ENCODE measurements around the gene ZNF648.

ZNF648 gene

DNA sequence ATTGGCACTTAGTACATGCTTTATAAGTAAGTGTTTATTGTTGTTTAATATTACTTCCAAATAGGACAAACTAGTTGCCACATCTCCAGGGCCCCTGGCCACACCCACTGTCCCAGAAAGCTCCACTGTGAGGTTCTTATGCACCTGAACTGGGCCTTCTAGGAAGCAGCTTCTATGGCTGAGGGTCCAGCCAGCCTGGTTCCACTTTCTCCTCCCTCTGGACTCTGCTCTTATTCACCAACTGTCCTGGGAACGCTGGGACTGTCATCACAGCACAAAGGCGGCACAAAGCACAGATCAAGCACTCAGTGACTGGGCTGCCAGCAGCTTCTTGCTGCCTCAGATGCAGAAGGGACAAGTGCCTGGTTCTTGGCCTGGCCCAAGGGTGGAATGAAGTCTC, 29.6 kb upstream of the ZNF648 start:
- no peak for TF ChIP-seq PKNOX1 (IDR thresholded peaks at IDR 0.05)
- no peak for TF ChIP-seq LEF1 (IDR thresholded peaks at IDR 0.05; ENCODE audit: borderline replicate concordance)
- no peak for TF ChIP-seq FOXA1 (IDR thresholded peaks at IDR 0.05)
- no peak for TF ChIP-seq ZNF384 (IDR thresholded peaks at IDR 0.05)
- TF ChIP-seq L3MBTL2 (conservative IDR thresholded peaks at IDR 0.05) = no peak
- no peak for TF ChIP-seq ELF4 (IDR thresholded peaks at IDR 0.05)
- TF ChIP-seq SUZ12 (IDR thresholded peaks at IDR 0.05) = no peak
- no peak for TF ChIP-seq HDGF (IDR thresholded peaks at IDR 0.05; ENCODE audit: borderline replicate concordance)
- TF ChIP-seq FOXK2 (IDR thresholded peaks at IDR 0.05) = no peak
- TF ChIP-seq BHLHE40 (IDR thresholded peaks at IDR 0.05; ENCODE audit: borderline replicate concordance) = no peak
- TF ChIP-seq FOXM1 (IDR thresholded peaks at IDR 0.05; ENCODE audit: borderline replicate concordance) = no peak
- no peak for TF ChIP-seq SP1 (IDR thresholded peaks at IDR 0.05)
- no peak for TF ChIP-seq NFRKB (IDR thresholded peaks at IDR 0.05)
- no peak for TF ChIP-seq ARNT (IDR thresholded peaks at IDR 0.05)
- no peak for TF ChIP-seq CTBP1 (IDR thresholded peaks at IDR 0.05; ENCODE audit: borderline replicate concordance)
- TF ChIP-seq TARDBP (IDR thresholded peaks at IDR 0.05) = no peak
- POLR2A ChIA-PET = no interaction called here
- no peak for DNase-seq (ENCODE audit: extremely low spot score)
- CTCF ChIA-PET = interaction anchor here (0.6 kb wide), 1 partner anchor 605 kb away, joined by 7 read pairs; no protein-coding TSS in a partner anchor

DNA sequence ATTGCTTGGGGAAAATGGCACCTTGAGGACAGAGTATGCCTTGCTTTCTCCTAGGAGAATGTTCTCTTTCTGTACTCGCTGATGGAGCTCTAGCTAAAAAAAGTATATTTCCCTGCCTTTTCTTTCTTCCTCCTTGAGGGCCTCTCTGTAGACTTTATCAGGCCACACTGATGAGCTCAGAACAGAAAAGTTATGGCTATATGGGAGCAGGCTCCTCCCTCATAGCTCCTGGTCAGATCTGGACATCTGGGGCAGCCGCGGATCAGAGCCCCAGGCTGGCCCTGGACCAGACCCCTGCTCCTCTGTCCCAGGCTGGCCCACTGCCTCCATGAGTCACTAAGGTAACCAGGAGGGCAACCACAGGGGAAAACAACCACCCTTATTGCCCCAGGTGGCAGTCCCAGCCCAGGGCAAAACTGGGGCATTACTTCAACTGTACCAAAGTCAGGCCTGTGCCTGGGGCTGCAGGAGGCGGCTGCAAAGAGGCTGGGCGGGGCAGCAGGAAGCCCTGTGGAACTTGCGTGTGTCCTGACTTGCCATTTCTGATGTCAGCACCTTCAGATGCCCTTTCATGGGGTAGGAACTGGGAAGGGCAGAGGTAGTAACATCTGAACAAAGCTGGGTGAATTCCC, 26.3 kb upstream of the ZNF648 start:
- POLR2A ChIA-PET = no interaction called here
- DNase-seq (ENCODE audit: extremely low spot score) = no peak
- TF ChIP-seq L3MBTL2 (conservative IDR thresholded peaks at IDR 0.05) (no peak), FOXA1 (IDR thresholded peaks at IDR 0.05) (no peak)
- CTCF ChIA-PET = interaction anchor here (0.7 kb wide), 1 partner anchor 308 kb away, joined by 3 read pairs; no protein-coding TSS in a partner anchor

DNA sequence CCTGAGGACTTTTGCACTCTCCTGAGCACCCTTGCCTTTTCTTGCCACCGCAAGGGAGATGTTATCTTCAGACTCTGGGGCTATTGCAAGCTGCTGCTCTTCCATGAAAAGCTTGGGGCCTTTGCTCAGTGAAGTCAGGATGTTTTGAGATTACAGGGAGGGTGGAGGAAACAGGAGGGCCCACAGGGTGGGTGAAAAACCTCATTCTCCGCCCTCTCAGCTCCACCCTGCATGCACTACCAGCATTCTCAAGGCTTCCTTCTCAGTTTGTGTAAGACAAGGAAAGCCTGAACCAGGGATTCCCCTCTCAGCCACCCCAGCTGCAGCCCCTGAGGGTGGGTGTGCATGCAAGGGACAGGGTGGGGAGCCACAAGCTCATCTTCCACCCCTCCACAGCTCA, 25.8 kb upstream of the ZNF648 start:
- TF ChIP-seq L3MBTL2 (conservative IDR thresholded peaks at IDR 0.05) (no peak), NFRKB (IDR thresholded peaks at IDR 0.05) (no peak), BHLHE40 (IDR thresholded peaks at IDR 0.05; ENCODE audit: borderline replicate concordance) (no peak), HDGF (IDR thresholded peaks at IDR 0.05; ENCODE audit: borderline replicate concordance) (no peak), CTBP1 (IDR thresholded peaks at IDR 0.05; ENCODE audit: borderline replicate concordance) (no peak), SP1 (IDR thresholded peaks at IDR 0.05) (no peak), LEF1 (IDR thresholded peaks at IDR 0.05; ENCODE audit: borderline replicate concordance) (no peak), FOXM1 (IDR thresholded peaks at IDR 0.05; ENCODE audit: borderline replicate concordance) (no peak), ARNT (IDR thresholded peaks at IDR 0.05) (no peak), SUZ12 (IDR thresholded peaks at IDR 0.05) (no peak), FOXA1 (IDR thresholded peaks at IDR 0.05) (no peak), TARDBP (IDR thresholded peaks at IDR 0.05) (no peak), PKNOX1 (IDR thresholded peaks at IDR 0.05) (no peak), FOXK2 (IDR thresholded peaks at IDR 0.05) (no peak), ZNF384 (IDR thresholded peaks at IDR 0.05) (no peak), ELF4 (IDR thresholded peaks at IDR 0.05) (no peak)
- POLR2A ChIA-PET = no interaction called here
- DNase-seq (ENCODE audit: extremely low spot score) = no peak
- CTCF ChIA-PET = interaction anchor here (0.7 kb wide), 1 partner anchor 308 kb away, joined by 3 read pairs; no protein-coding TSS in a partner anchor

- ChIA-PET CTCF (no interaction called here), POLR2A (no interaction called here)
- DNase-seq (ENCODE audit: extremely low spot score) = no peak
- TF ChIP-seq CTBP1 (IDR thresholded peaks at IDR 0.05; ENCODE audit: borderline replicate concordance) = no peak
- no peak for TF ChIP-seq FOXK2 (IDR thresholded peaks at IDR 0.05)
Measured at GRCh38 chr1:182086620-182087019, 25.1 kb upstream of the ZNF648 start.

DNA sequence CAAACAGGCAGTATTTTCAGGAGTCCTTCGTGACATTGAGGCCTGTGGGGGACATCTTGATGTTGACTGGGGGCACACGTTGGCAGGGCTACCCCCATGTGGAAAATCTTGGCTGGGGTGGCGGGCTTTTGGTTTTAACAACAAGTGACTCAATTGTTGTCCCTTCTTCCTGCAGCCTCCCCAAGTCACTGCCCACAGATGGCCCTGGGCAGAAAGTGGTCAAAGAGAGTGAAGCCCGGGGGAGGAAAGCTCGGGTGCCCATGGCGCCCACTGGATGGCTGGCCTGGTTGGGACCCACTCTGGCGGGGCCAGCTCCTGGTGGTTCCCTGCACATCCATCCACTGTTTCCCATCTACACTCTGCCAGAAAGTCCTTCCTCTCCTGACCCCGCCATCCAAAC, 24.6 kb upstream of the ZNF648 start:
- ChIA-PET CTCF (interaction anchor here (1.8 kb wide), 1 partner anchor 308 kb away, joined by 5 read pairs; no protein-coding TSS in a partner anchor), POLR2A (no interaction called here)
- TF ChIP-seq PKNOX1 (IDR thresholded peaks at IDR 0.05) = no peak
- no peak for TF ChIP-seq ARNT (IDR thresholded peaks at IDR 0.05)
- no peak for TF ChIP-seq FOXM1 (IDR thresholded peaks at IDR 0.05; ENCODE audit: borderline replicate concordance)
- no peak for TF ChIP-seq HDGF (IDR thresholded peaks at IDR 0.05; ENCODE audit: borderline replicate concordance)
- no peak for TF ChIP-seq ZNF384 (IDR thresholded peaks at IDR 0.05)
- no peak for TF ChIP-seq NFRKB (IDR thresholded peaks at IDR 0.05)
- TF ChIP-seq L3MBTL2 (conservative IDR thresholded peaks at IDR 0.05) = no peak
- no peak for TF ChIP-seq LEF1 (IDR thresholded peaks at IDR 0.05; ENCODE audit: borderline replicate concordance)
- TF ChIP-seq TARDBP (IDR thresholded peaks at IDR 0.05) = no peak
- no peak for TF ChIP-seq FOXA1 (IDR thresholded peaks at IDR 0.05)
- TF ChIP-seq SUZ12 (IDR thresholded peaks at IDR 0.05) = no peak
- no peak for TF ChIP-seq CTBP1 (IDR thresholded peaks at IDR 0.05; ENCODE audit: borderline replicate concordance)
- TF ChIP-seq SP1 (IDR thresholded peaks at IDR 0.05) = no peak
- TF ChIP-seq BHLHE40 (IDR thresholded peaks at IDR 0.05; ENCODE audit: borderline replicate concordance) = no peak
- no peak for TF ChIP-seq FOXK2 (IDR thresholded peaks at IDR 0.05)
- no peak for TF ChIP-seq ELF4 (IDR thresholded peaks at IDR 0.05)
- no peak for DNase-seq (ENCODE audit: extremely low spot score)

DNA sequence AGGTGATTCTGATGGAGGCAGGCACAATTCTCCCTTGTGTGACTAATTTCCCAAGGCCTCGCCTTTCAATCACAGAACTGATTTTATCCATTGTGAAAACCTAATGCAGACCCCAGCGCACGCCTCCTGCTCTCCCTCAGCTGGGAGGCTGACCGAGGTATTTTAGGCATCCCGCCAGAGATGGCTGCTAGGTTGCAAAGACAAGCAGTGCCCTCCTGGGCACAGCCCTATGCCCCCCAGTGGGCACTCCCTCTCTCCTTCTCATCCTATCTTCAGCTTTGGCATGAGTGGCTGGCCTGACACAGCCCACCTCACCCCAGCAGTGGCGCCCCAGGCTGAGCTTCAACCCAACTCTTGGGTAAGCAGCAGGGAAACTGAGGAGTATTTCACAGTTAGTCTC, 24.2 kb upstream of the ZNF648 start:
- no peak for TF ChIP-seq HDGF (IDR thresholded peaks at IDR 0.05; ENCODE audit: borderline replicate concordance)
- TF ChIP-seq NFRKB (IDR thresholded peaks at IDR 0.05) = no peak
- ChIA-PET CTCF (interaction anchor here (0.9 to 1.8 kb wide), 2 partner anchors 308 to 311 kb away, joined by 3 to 5 read pairs; no protein-coding TSS in a partner anchor), POLR2A (no interaction called here)
- DNase-seq (ENCODE audit: extremely low spot score) = no peak

All from HEK293T (cell line).